RPMI8226 (cell line): Measurements from ENCODE around the gene HOXB9.

Experiments used
- DNase-seq: peaks from one replicate; pipeline ENCODE4 v3.0.0-alpha.2; 2015

Gene HOXB9

GRCh38 chr17:48639136-48639535 is 13.0 kb upstream of the HOXB9 start:
- no peak for DNase-seq

GRCh38 chr17:48637323-48638260 is 11.4 kb upstream of the HOXB9 start:
- no peak for DNase-seq

- DNase-seq = peak; percentile 96
These were observed 10.2 kb upstream of the HOXB9 start for GRCh38 chr17:48636177-48637018.

- DNase-seq = no peak
These were observed 8.5 kb upstream of the HOXB9 start for GRCh38 chr17:48634493-48635208.

GRCh38 chr17:48633266-48633677 is 7.1 kb upstream of the HOXB9 start:
- DNase-seq = no peak

DNA sequence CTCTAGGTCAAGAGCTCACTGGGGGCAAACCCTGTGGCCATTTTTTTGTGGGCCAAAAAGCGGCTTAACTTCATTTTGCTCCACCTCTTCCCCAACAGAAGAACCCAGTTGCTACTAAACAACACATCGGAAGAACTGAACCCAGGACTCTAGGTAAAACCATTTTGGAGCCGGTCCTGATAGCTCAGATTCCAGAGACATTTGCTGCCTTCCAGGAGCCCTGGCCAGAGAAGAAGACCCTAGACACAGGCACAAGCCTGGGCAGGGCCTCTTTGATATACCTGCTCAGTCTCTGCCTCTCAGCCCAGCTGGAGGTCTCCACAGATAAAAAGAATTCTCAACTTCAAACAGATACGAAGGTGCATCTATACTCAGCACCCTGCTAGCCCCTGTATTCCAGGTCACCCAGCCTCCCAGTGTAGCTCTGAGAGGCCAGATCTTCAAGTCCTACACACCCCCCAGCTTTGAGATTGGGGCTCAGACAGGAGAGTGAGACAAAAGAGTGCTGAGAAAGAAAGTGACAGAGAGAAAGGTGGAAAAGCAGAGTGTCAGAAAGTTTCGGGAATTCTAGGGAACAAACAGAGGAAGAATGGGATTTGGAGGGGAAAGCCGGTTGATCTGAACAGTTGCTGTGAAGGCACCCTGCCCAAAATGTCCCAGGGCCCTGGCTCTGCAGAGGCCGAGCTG is 6.6 kb upstream of the HOXB9 start:
- no peak for DNase-seq

DNA sequence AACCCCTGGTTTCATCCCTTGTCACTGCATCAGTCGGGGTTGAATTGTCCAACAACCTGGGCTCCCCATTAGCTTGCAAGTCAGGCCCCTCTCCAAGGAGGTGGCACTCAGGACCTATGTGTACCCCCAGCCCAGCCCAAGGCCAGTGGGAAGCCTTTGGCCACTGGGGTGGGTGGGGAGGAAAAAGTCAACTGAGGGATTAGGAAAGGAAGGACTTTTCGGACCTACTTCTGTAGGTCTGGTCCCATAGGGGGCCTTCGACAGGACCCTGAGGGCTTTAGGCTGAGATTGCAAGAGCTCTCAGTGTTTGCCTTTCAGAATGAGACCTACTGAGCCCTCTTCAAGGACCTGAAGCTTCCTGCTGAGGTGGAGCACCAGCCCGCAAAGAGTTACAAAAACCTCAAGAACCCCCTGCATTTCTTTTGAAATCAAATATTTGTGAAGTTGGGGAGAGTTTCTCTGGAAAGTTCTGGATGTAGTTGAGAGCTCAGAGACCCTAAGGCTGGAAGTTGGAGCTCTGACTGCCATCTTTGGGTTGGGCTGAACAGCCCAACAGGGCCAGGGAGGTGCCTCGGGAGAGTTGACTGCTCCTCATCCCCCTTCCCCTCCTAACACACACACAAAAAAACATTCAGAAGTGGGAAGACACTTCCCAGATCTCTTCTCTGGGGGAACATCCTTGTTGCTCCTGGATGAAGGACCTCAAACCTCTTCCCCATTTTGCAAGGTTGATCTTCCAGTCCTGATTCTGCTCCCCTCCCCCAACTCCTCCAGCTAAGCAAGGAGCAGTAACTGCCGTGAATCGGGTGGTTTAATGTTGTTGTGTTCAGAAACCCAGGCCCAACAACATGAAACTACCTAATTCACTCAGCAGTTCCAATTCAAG is 5.8 kb upstream of the HOXB9 start:
- no peak for DNase-seq

DNA sequence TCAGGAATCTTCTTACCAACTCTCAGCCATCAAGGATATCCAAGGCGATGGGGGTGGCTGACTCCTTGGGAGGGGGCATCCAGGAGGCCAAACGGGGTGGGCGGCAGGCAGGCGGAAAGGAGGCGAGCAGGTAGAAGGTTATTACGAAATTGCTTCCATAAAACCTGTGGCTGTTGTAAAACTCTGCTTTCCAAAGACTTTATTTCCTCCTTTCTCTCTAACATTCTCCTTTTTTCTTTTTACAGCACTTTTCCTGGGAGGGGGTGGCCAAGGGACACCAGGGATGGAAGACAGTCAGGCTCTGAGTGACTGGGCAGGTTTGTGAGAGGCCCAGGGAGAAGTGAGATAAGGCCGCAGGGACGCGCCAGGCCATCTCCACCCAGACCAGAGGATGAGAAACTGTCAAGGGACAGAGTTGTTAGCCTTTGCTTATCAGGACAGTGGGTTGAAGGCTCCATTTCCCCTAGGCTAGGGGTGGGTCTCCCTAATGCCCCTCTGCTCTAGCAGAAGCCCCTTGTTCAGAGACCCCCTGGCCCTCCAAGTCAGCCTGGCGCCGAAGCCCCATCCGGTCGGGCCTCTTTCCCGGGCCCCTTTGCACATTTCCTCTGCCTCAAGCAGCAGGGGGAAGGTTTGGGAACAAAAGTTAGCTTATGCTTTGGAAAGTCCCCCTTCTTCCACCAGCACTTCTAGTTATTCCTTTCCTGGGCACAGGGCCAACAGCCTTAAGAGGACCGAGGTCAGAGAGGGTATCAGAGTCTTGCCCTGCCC is 5.0 kb upstream of the HOXB9 start:
- DNase-seq = peak; percentile 50

GRCh38 chr17:48630009-48630924 is 4.1 kb upstream of the HOXB9 start:
- DNase-seq = no peak

GRCh38 chr17:48629411-48629759 is 3.2 kb upstream of the HOXB9 start:
- no peak for DNase-seq

DNA sequence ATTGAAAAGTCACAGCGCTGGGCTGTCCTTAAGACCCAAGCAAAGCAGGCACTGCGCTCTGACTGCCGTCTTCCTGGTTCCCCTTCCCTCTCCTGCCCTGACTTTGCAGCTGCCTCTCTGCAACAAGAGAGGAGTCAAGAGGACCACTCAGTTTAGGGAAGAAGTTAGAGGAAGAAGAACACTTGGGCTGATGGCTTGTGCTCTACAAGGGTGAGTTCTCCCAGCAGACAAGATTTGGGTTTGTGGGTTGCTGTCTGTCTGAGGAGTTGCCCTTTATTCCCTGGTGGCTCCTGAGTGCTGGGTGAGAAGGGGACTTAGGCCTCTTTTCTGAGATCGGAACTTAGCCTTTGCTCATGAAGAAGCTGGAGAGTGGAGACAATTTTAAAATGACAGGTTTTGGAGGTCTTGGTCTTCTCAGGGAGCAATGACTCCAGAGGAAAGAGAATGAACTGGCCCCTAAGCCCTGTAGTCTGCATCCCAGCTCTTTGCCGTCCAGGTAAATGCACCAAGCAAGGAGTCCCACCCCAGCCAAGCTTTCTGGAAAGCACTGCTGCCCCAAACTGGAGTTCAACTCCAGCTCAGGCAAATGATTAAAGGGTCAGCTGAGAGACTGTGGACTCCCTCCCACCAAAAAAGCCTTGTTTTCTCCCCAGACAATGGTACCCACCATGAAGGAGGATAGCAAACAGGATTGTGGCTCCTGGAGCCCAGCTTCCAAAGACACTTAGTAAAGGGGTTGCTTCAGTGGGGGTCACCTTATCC is 2.7 kb upstream of the HOXB9 start:
- DNase-seq = no peak

DNA sequence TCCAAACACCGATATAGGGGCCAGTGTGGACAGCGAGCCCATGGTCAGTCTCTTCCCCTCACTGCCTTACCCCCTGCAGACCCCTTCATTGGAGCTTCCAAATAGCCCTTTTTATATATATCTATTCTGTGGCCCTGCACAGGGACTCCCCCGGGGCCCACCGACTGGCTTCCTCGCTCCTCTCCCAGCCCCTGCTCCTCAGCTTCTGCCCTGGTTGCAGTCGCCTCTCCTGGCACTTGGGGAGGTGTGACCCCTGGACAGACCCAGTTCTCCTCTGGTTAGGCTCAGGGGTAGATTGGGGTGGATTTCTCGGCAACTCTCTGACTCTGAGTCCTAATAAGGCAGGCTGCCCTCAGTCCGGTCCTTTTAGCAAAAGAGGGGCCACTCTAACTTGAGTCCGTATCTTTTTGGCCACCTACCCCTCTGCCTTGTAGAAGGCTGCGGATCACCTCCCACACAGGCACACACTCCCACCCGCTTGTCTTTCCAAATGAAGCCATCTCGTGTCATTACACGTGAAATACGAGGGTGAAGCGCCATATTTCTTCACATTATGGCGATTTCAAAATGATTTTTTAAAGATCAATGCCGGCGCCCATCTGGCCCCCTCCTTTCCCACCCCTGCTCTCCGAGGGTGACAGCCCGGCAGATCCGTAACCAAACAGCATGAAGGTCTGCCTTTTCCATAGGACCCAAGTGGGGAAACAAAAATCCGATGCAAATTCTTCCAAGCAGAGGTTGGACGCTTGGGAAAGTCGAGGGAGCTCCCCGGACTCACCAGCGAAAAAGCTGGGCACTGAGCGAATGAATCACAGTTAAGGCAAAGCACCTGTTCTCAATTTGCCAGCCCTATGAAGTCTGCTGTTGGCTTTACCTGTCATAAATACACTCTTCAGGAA is 1.7 kb upstream of the HOXB9 start:
- no peak for DNase-seq

- no peak for DNase-seq
These were observed 1.0 kb upstream of the HOXB9 start for GRCh38 chr17:48627118-48627597.

- peak; percentile 75 for DNase-seq
These were observed 488 bp downstream of the HOXB9 start for GRCh38 chr17:48625495-48626244.

- peak; percentile 50 for DNase-seq
These were observed 1.3 kb downstream of the HOXB9 start for GRCh38 chr17:48624544-48625494.

- DNase-seq = no peak
These were observed 2.0 kb downstream of the HOXB9 start for GRCh38 chr17:48624118-48624517.
